ENCODE data around the gene TM9SF3. TPM values are rescaled to one million over a fixed set of nuclear protein-coding genes. Genes with fewer than 3 reads are reported as not detected.

Gene TM9SF3
- total and polyA plus RNA-seq, 10 of the 15 experiments (the other 5 are each of a cell fraction or from before 2014, with no cell fraction given): 17.1 to 85.4 (median 44.9) TPM

DNA sequence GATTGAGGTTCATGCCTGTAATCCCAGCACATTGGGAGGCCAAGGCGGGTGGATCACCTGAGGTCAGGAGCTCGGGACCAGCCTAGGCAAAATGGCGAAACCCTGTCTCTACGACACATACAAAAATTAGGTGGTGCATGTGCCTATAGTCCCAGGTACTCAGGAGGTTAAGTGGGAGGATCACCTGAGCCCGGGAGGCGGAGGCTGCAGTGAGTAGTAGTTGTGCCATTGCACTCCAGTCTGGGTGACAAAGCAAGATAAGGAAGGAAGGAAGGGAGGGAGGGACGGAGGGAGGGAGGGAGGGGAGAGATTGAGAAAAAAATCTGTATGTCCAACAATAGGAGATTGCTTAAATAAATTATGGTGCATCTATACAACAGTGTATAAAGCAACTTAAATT, 86.3 kb downstream of the TM9SF3 start:
- RAD21 ChIA-PET (ENCODE audit: unreplicated experiment): no interaction called here
- POLR2A ChIA-PET: no interaction called here
- Histone ChIP-seq H3K9ac (ENCODE audit: control insufficient read depth, insufficient read depth, low read length) (no peak overlapping the region), H3K27ac (ENCODE audit: control insufficient read depth, insufficient read depth) (no peak overlapping the region), H3K27me3 (replicated peaks in 1 of 2; ENCODE audit: control insufficient read depth in 2 of 2, insufficient read depth in 2 of 2, low read length in 1 of 2) (no peaks in the 10 kb centered on the region; a peak in 1 of 4 replicates), H3K4me1 (ENCODE audit: control insufficient read depth, insufficient read depth, low read length) (peaks cover 2% of the 10 kb centered on the region; the same call in 1 of the 2 replicates), H3K4me3 (no peak overlapping the region), H3K79me2 (ENCODE audit: control insufficient read depth, insufficient read depth, low read length) (no peaks in the 10 kb centered on the region), H2AFZ (ENCODE audit: control insufficient read depth, low read depth, low read length) (no peak overlapping the region), H3K36me3 (ENCODE audit: control insufficient read depth in 2 of 2, insufficient read depth in 2 of 2, low read length in 1 of 2) (no peaks in the 10 kb centered on the region), H3K9me3 (replicated peaks; ENCODE audit: control insufficient read depth, insufficient read depth, low read length) (no peaks in the 10 kb centered on the region), H4K20me1 (ENCODE audit: control insufficient read depth, insufficient read depth) (no peaks in the 10 kb centered on the region), H3K4me2 (ENCODE audit: control insufficient read depth, insufficient read depth) (no peak overlapping the region)
- ATAC-seq (no peak), FAIRE-seq (no peak), DNase-seq (ENCODE audit: low read depth, low spot score) (no peak)
- CTCF ChIA-PET: interaction anchor here (0.6 to 0.9 kb wide), 3 partner anchors 19 to 126 kb away, joined by 4 read pairs; no protein-coding TSS in a partner anchor
- BruUV-seq (replicated peaks): no TSS peak
- TF ChIP-seq, protein P1, sequence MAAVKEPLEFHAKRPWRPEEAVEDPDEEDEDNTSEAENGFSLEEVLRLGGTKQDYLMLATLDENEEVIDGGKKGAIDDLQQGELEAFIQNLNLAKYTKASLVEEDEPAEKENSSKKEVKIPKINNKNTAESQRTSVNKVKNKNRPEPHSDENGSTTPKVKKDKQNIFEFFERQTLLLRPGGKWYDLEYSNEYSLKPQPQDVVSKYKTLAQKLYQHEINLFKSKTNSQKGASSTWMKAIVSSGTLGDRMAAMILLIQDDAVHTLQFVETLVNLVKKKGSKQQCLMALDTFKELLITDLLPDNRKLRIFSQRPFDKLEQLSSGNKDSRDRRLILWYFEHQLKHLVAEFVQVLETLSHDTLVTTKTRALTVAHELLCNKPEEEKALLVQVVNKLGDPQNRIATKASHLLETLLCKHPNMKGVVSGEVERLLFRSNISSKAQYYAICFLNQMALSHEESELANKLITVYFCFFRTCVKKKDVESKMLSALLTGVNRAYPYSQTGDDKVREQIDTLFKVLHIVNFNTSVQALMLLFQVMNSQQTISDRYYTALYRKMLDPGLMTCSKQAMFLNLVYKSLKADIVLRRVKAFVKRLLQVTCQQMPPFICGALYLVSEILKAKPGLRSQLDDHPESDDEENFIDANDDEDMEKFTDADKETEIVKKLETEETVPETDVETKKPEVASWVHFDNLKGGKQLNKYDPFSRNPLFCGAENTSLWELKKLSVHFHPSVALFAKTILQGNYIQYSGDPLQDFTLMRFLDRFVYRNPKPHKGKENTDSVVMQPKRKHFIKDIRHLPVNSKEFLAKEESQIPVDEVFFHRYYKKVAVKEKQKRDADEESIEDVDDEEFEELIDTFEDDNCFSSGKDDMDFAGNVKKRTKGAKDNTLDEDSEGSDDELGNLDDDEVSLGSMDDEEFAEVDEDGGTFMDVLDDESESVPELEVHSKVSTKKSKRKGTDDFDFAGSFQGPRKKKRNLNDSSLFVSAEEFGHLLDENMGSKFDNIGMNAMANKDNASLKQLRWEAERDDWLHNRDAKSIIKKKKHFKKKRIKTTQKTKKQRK (IDR thresholded peaks at IDR 0.05; ENCODE audit: low read depth, low read length): no peak
- TF ChIP-seq PAX5 (IDR thresholded peaks at IDR 0.05; ENCODE audit: borderline replicate concordance, low read depth, low read length) (no peak), NR2C1 (IDR thresholded peaks at IDR 0.05) (no peak), IRF4 (IDR thresholded peaks at IDR 0.05; ENCODE audit: low read depth, low read length) (no peak), SPI1 (IDR thresholded peaks at IDR 0.05; ENCODE audit: borderline replicate concordance, insufficient read depth, low read depth, low read length) (no peak), KAT2A (conservative IDR thresholded peaks at IDR 0.05; ENCODE audit: control insufficient read depth, low read depth, low read length) (no peak), TAF1 (IDR thresholded peaks at IDR 0.05; ENCODE audit: borderline replicate concordance, low read depth, low read length) (no peak), JUNB (IDR thresholded peaks at IDR 0.05) (no peak), BACH1 (IDR thresholded peaks at IDR 0.05; ENCODE audit: borderline replicate concordance) (no peak), RUNX3 (IDR thresholded peaks at IDR 0.05; ENCODE audit: low read length) (no peak), CBFB (IDR thresholded peaks at IDR 0.05; ENCODE audit: low read depth) (no peak)
- TF ChIP-seq, protein P2, sequence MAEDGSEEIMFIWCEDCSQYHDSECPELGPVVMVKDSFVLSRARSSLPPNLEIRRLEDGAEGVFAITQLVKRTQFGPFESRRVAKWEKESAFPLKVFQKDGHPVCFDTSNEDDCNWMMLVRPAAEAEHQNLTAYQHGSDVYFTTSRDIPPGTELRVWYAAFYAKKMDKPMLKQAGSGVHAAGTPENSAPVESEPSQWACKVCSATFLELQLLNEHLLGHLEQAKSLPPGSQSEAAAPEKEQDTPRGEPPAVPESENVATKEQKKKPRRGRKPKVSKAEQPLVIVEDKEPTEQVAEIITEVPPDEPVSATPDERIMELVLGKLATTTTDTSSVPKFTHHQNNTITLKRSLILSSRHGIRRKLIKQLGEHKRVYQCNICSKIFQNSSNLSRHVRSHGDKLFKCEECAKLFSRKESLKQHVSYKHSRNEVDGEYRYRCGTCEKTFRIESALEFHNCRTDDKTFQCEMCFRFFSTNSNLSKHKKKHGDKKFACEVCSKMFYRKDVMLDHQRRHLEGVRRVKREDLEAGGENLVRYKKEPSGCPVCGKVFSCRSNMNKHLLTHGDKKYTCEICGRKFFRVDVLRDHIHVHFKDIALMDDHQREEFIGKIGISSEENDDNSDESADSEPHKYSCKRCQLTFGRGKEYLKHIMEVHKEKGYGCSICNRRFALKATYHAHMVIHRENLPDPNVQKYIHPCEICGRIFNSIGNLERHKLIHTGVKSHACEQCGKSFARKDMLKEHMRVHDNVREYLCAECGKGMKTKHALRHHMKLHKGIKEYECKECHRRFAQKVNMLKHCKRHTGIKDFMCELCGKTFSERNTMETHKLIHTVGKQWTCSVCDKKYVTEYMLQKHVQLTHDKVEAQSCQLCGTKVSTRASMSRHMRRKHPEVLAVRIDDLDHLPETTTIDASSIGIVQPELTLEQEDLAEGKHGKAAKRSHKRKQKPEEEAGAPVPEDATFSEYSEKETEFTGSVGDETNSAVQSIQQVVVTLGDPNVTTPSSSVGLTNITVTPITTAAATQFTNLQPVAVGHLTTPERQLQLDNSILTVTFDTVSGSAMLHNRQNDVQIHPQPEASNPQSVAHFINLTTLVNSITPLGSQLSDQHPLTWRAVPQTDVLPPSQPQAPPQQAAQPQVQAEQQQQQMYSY (CRISPR knock-in tag; IDR thresholded peaks at IDR 0.05): no peak
- TF ChIP-seq, protein P3, sequence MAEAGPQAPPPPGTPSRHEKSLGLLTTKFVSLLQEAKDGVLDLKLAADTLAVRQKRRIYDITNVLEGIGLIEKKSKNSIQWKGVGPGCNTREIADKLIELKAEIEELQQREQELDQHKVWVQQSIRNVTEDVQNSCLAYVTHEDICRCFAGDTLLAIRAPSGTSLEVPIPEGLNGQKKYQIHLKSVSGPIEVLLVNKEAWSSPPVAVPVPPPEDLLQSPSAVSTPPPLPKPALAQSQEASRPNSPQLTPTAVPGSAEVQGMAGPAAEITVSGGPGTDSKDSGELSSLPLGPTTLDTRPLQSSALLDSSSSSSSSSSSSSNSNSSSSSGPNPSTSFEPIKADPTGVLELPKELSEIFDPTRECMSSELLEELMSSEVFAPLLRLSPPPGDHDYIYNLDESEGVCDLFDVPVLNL (IDR thresholded peaks at IDR 0.05; ENCODE audit: low read depth, low read length): no peak
- in situ Hi-C loops (cut with MboI) (no loop called here), intact Hi-C loops (cut with micrococcal nuclease; ENCODE audit: unreplicated experiment) (no loop called here)
- SMC1A ChIA-PET (ENCODE audit: uncharacterized antibody, unreplicated experiment): interaction anchor here (2.3 to 2.6 kb wide), 2 partner anchors 10 kb away, joined by 9 to 10 read pairs; no protein-coding TSS in a partner anchor
- WGBS (ENCODE audit: insufficient coverage, insufficient replicate concordance, low lambda C conversion rate, missing lambda C conversion rate): 27% methylated on average over 6 of the region's 7 CpGs

Data from GM12878 (cell line).